Astrocyte of the cerebellum (primary cell): Measurements from ENCODE around the gene SCLY.

ENCODE experiments used
- DNase-seq: peaks from one replicate; pipeline ENCODE4 v3.0.0-alpha.2; 2011; ENCODE audit warnings: low read depth
- H3K4me3 ChIP-seq: 2 replicates; pipeline ENCODE4 v1.5.1; 2011; ENCODE audit warnings: mild to moderate bottlenecking, low read depth, low read length, moderate library complexity
- CTCF ChIP-seq: IDR thresholded peaks from 2 replicates; pipeline ENCODE4 v1.5.1; 2012; ENCODE audit warnings: low read length, low read depth, moderate library complexity, mild to moderate bottlenecking; ENCODE audit errors: missing control alignments
- in situ Hi-C: cut with HindIII; loops from 2 replicates; pipeline ENCODE4 v1.10.0; 2017; ENCODE audit warnings: low sequenced_read_pairs

SCLY gene

GRCh38 chr2:238022594-238023157 lies 38.1 kb upstream of the SCLY start:
- DNase-seq = no peak
- H3K4me3 ChIP-seq = no peak overlapping the region
- no peak for TF ChIP-seq CTCF
- in situ Hi-C loops = no loop called here

GRCh38 chr2:238023608-238024007 lies 37.2 kb upstream of the SCLY start:
- no peak for TF ChIP-seq CTCF
- in situ Hi-C loops = no loop called here
- DNase-seq = no peak
- no peak overlapping the region for H3K4me3 ChIP-seq

DNA sequence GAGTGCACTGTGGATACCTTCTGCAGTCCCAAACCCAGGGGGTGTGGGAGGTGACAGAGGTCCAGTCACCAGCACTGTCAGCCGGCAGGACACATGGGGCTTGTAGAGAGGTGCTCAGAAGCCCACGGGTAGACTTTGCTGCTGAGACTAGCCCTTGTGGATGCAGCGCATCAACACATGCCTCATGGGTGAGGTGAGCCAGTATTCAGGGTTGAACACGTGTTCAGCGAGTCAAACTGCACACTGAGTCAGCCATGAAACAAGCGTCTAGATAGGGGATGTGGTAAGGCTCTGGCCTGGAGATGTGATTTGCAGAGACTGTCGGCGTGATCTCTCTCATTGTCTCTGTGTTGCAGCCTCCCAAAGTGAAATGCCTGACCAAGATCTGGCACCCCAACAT lies 35.8 kb upstream of the SCLY start:
- no peak for DNase-seq
- in situ Hi-C loops = no loop called here
- no peak overlapping the region for H3K4me3 ChIP-seq
- TF ChIP-seq CTCF = no peak

- DNase-seq = no peak
- no peak for TF ChIP-seq CTCF
- in situ Hi-C loops = no loop called here
- no peak overlapping the region for H3K4me3 ChIP-seq
Observed at GRCh38 chr2:238025741-238026360, 35.0 kb upstream of the SCLY start.

GRCh38 chr2:238027058-238027457 lies 33.7 kb upstream of the SCLY start:
- no peak for DNase-seq
- TF ChIP-seq CTCF = no peak
- no peak overlapping the region for H3K4me3 ChIP-seq
- in situ Hi-C loops = no loop called here

GRCh38 chr2:238027591-238028415 lies 33.0 kb upstream of the SCLY start:
- TF ChIP-seq CTCF = no peak
- in situ Hi-C loops = no loop called here
- no peak overlapping the region for H3K4me3 ChIP-seq
- DNase-seq = no peak
